K562 (cell line): ENCODE data around the gene MAP3K15. TPM values are rescaled to one million over a fixed set of nuclear protein-coding genes. Genes with fewer than 3 reads are reported as not detected.

Experiments
- ATAC-seq: fragments of 200-7000 bp; cut with Tn5 transposase; 3 replicates; pipeline ENCODE4 v1.9.1; 2020; ENCODE audit warnings: moderate library complexity
- BruUV-seq: library from RNA; stranded (reverse); fragments of 400-500 nt; replicated peaks from 2 replicates; lab custom pipeline; 2021; lab: Mats Ljungman, UMichigan
- CTCF ChIA-PET: fragments of 300-600 bp; formaldehyde crosslinking; extraction: SDS; loops from one replicate; lab custom pipeline; 2021; ENCODE audit warnings: low intra/inter-chr PET ratio; lab: Yijun Ruan, JAX
- POLR2A ChIA-PET: fragments of 300-600, 350-650 bp; sonication (Branson Sonifier 250); formaldehyde crosslinking; extraction: SDS; loops from one replicate; lab custom pipeline; 2021; ENCODE audit warnings: antibody characterized with exemption, inconsistent platforms; lab: Yijun Ruan, JAX
- DNase-seq, 4 experiments: peaks; one replicate each; pipeline versions ENCODE4 v3.0.0 to v3.0.0-alpha.2; 2011 to 2018; ENCODE audit warnings: low spot score in 3 of 4, mixed read lengths in 3 of 4; ENCODE audit errors: extremely low read depth in 1 of 4
- FAIRE-seq: peaks from 2 replicates; lab custom pipeline; 2011; peaks lifted over from hg19 to GRCh38; lab: Jason Lieb, UNC
- H2AFZ ChIP-seq: 2 replicates; pipeline ENCODE4 v1.6.0; 2011; ENCODE audit warnings: low read depth, low read length, control low read depth, inconsistent platforms
- H3K27ac ChIP-seq: fragments of 200-600 bp; 3 replicates; pipeline ENCODE4 v1.8.0; 2011; ENCODE audit warnings: low read depth, mild to moderate bottlenecking, control low read depth, inconsistent platforms, low read length, moderate library complexity, mixed read lengths; ENCODE audit errors: extremely low read depth
- H3K27me3 ChIP-seq, 2 experiments: fragments of 300-600 bp in 1 of 2; 2 replicates in 1 of 2; 3 replicates in 1 of 2; pipeline versions ENCODE4 v1.6.0 to v1.8.0; 2011; ENCODE audit warnings: inconsistent platforms in 2 of 2, low read length in 2 of 2, mild to moderate bottlenecking in 1 of 2, mixed read lengths in 1 of 2, moderate library complexity in 1 of 2; ENCODE audit not compliant: control insufficient read depth in 2 of 2, insufficient read depth in 2 of 2
- H3K36me3 ChIP-seq: fragments of 300-600 bp; 3 replicates; pipeline ENCODE4 v1.8.0; 2011; ENCODE audit warnings: mild to moderate bottlenecking, low read length, inconsistent platforms; ENCODE audit not compliant: control insufficient read depth, insufficient read depth
- H3K4me1 ChIP-seq, 2 experiments: fragments of 200-600 bp in 1 of 2; replicated peaks in 1 of 2; 2 replicates in 1 of 2; 3 replicates in 1 of 2; pipeline versions ENCODE4 v1.5.1 to v1.8.0; 2011; ENCODE audit warnings: inconsistent platforms in 2 of 2, low read length in 2 of 2, mild to moderate bottlenecking in 1 of 2, mixed read lengths in 1 of 2, moderate library complexity in 1 of 2; ENCODE audit not compliant: control insufficient read depth in 2 of 2, insufficient read depth in 2 of 2
- H3K4me2 ChIP-seq: 2 replicates; pipeline ENCODE4 v1.6.1; 2011; ENCODE audit warnings: low read length, control low read depth, inconsistent platforms, mixed read lengths; ENCODE audit not compliant: insufficient read depth
- H3K4me3 ChIP-seq: fragments of 200-600 bp; sonication (generic), shearing (Covaris generic); 2 replicates; pipeline ENCODE4 v1.5.1; 2016; ENCODE audit warnings: control low read depth, inconsistent platforms
- H3K79me2 ChIP-seq: fragments of 200-600 bp; 3 replicates; pipeline ENCODE4 v1.8.0; 2011; ENCODE audit warnings: low read length, inconsistent platforms; ENCODE audit not compliant: control insufficient read depth, insufficient read depth
- H3K9ac ChIP-seq, 2 experiments: 2 replicates each; pipeline versions ENCODE4 v1.6.0 to v1.6.1; 2011; ENCODE audit warnings: low read depth in 2 of 2, low read length in 2 of 2, control low read depth in 1 of 2, inconsistent platforms in 1 of 2, mild to moderate bottlenecking in 1 of 2, mixed read lengths in 1 of 2; ENCODE audit not compliant: insufficient read depth in 1 of 2
- H3K9me1 ChIP-seq: one replicate; pipeline ENCODE4 v1.6.0; 2011; ENCODE audit warnings: inconsistent platforms, mild to moderate bottlenecking, low read length, moderate library complexity; ENCODE audit not compliant: control insufficient read depth, insufficient read depth
- H3K9me3 ChIP-seq: replicated peaks from 2 replicates; pipeline ENCODE4 v1.5.1; 2011; ENCODE audit warnings: low read depth, low read length, inconsistent platforms; ENCODE audit not compliant: control insufficient read depth, insufficient read depth
- H4K20me1 ChIP-seq: replicated peaks from 2 replicates; pipeline ENCODE4 v1.6.1; 2011; ENCODE audit warnings: low read length, inconsistent platforms, mixed read lengths; ENCODE audit not compliant: control insufficient read depth, insufficient read depth
- CEBPG ChIP-seq, 3 experiments: fragments of 200-800 bp in 1 of 3; sonication (Bioruptor generic) in 1 of 3; sonication (generic) in 1 of 3; formaldehyde crosslinking in 1 of 3; IDR thresholded peaks in 2 of 3; conservative IDR thresholded peaks in 1 of 3; 2 replicates each; pipeline versions ENCODE4 v1.6.1 to v1.8.0; 2016 to 2022; ENCODE audit warnings: missing compliant biosample characterization in 2 of 3, missing genetic modification characterization in 2 of 3, mild to moderate bottlenecking in 1 of 3, missing genetic modification reagents in 1 of 3
- KDM4B ChIP-seq, 2 experiments: fragments of 450-650 bp in 1 of 2; sonication (generic) in 1 of 2; IDR thresholded peaks; 2 replicates each; pipeline ENCODE4 v1.6.1; 2016 to 2017; ENCODE audit warnings: borderline replicate concordance in 2 of 2, antibody characterized with exemption in 1 of 2, low read depth in 1 of 2, mild to moderate bottlenecking in 1 of 2
- MEF2A ChIP-seq: IDR thresholded peaks from 2 replicates; pipeline ENCODE4 v1.6.1; 2011; ENCODE audit warnings: low read depth, mild to moderate bottlenecking, low read length, moderate library complexity; ENCODE audit not compliant: control insufficient read depth
- PHB2 ChIP-seq: fragments of 450-650 bp; IDR thresholded peaks from 2 replicates; pipeline ENCODE4 v1.6.1; 2017; ENCODE audit warnings: low read depth
- SIX5 ChIP-seq, 2 experiments: IDR thresholded peaks; 2 replicates each; pipeline ENCODE4 v1.6.1; 2011; ENCODE audit warnings: low read length in 2 of 2, borderline replicate concordance in 1 of 2, low read depth in 1 of 2, mild to moderate bottlenecking in 1 of 2, moderate library complexity in 1 of 2; ENCODE audit not compliant: insufficient read depth in 1 of 2
- SMAD2 ChIP-seq: fragments of 150-350 bp; IDR thresholded peaks from 2 replicates; pipeline ENCODE4 v1.6.1; 2014; ENCODE audit warnings: low read depth, mild to moderate bottlenecking, low read length
- SP1 ChIP-seq: sonication (generic); formaldehyde crosslinking; IDR thresholded peaks from 2 replicates; pipeline ENCODE4 v1.8.1; 2022; ENCODE audit warnings: mild to moderate bottlenecking, missing genetic modification reagents
- SP2 ChIP-seq: IDR thresholded peaks from 2 replicates; pipeline ENCODE4 v1.6.1; 2011; ENCODE audit warnings: mild to moderate bottlenecking, low read depth, low read length, moderate library complexity; ENCODE audit not compliant: poor library complexity, severe bottlenecking; ENCODE audit errors: extremely low read depth
- STAG1 ChIP-seq: sonication (generic); formaldehyde crosslinking; IDR thresholded peaks from 2 replicates; pipeline ENCODE4 v1.5.0; 2020; ENCODE audit warnings: missing genetic modification reagents, borderline replicate concordance
- ZNF384 ChIP-seq: IDR thresholded peaks from 2 replicates; pipeline ENCODE4 v1.6.1; 2012; ENCODE audit warnings: low read depth, low read length, improper control_type of control experiment
- ZNF561 ChIP-seq: fragments of 450-650 bp; formaldehyde crosslinking; conservative IDR thresholded peaks from 2 replicates; pipeline ENCODE4 v1.4.0; 2020; ENCODE audit warnings: mild to moderate bottlenecking, moderate library complexity
- WGBS: fragments of 100-300 bp; shearing (Covaris generic); methylation state at CpG from one replicate; pipeline ENCODE4 v1.1.6; 2016; ENCODE audit warnings: low coverage, mixed read lengths; ENCODE audit not compliant: insufficient coverage; ENCODE audit errors: missing lambda C conversion rate; 5-methylcytosine and 5-hydroxymethylcytosine counted together
- in situ Hi-C: fragments of 300-500 bp; cut with MboI; formaldehyde crosslinking; loops from 4 replicates; pipeline ENCODE4 v1.15.0; 2018; ENCODE audit warnings: inconsistent platforms, mixed read lengths
- intact Hi-C: fragments of 100-400 bp; cut with micrococcal nuclease; formaldehyde crosslinking; loops from 2 replicates; pipeline ENCODE4 v1.14.2; 2022
- polyA plus RNA-seq, 8 experiments: library from polyadenylated mRNA; depleted of rRNA in 4 of 8; stranded (reverse) in 5 of 8; unstranded in 3 of 8; fragments of >200 nt; fragmentation: Nextera tagmentation in 2 of 8; fragmentation: Illumina TruSeq in 1 of 8; extraction: Ambion mirVana in 2 of 8; extraction: Trizol in 1 of 8; gene quantifications; 2 replicates each; pipeline versions ENCODE4 v1.2.1 to v1.2.3, GENCODE V29; 2011 to 2014; ENCODE audit warnings: inconsistent platforms in 1 of 8, missing spikeins in 1 of 8
- total RNA-seq, 7 experiments: library from RNA; depleted of rRNA in 6 of 7; stranded (reverse); fragments of >200 nt in 6 of 7; fragmentation: Illumina TruSeq in 2 of 7; extraction: Trizol in 2 of 7; gene quantifications; 2 replicates each; pipeline versions ENCODE4 v1.2.1 to v1.2.3, GENCODE V29; 2011 to 2021; ENCODE audit warnings: low replicate concordance in 1 of 7
- TF ChIP-seq, protein P1 (sequence below): fragments of 250-450 bp; sonication (Bioruptor Pico); IDR thresholded peaks from 2 replicates; pipeline ENCODE4 v1.4.0; 2020; ENCODE audit warnings: mild to moderate bottlenecking, moderate library complexity
- TF ChIP-seq, protein P2 (sequence below): sonication (generic); formaldehyde crosslinking; IDR thresholded peaks from 2 replicates; pipeline ENCODE4 v1.8.1; 2023; ENCODE audit warnings: mild to moderate bottlenecking, missing genetic modification reagents, moderate library complexity

The MAP3K15 gene
- total and polyA plus RNA-seq, 9 of the 15 experiments (the other 6 are each of a cell fraction or from before 2014, with no cell fraction given), result 0.03 to 0.29 (median 0.14) TPM; not detected in 5

DNA sequence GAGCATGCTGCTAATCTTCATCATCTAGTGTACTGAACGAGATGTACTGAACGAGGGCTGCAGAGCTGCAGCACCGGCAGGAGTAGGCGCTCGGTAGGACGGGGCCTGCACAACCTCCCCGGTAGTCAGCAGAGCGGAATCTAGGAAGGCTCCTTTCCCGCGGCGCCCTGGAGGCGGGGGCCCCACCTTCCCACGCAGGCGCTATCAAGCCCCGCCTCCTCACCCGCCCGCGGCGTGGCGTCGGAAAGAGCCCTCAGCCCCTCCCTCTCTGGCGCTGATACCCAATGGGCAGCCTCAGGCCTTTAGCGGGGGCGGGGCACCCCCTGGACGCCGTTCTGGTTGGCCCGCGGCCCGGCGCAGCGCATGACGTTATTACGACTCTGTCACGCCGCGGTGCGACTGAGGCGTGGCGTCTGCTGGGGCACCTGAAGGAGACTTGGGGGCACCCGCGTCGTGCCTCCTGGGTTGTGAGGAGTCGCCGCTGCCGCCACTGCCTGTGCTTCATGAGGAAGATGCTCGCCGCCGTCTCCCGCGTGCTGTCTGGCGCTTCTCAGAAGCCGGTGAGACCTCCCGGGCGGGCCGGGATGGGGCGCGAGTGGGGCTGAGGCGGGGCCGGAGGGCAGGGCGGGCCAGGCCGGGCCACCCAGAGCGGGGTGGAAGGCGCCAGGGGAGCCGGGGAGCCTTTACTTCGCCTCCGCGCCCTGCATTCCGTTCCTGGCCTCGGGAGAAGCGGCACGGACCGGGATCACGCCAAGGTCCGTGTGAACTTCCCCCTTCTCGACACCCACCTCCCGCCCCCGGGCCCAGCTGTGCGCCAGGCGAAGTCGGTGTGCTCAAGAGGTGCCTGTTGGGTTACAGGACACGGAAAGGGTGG, 171.5 kb downstream of the MAP3K15 start, which contains the start of gene PDHA1 (continued):
- TF ChIP-seq SP2 (peak; percentile 44), SP1 (CRISPR knock-in tag) (peak; percentile 77), SIX5 (IDR thresholded peaks at IDR 0.05; ENCODE audit: borderline replicate concordance in 1 of 2, insufficient read depth in 1 of 2, low read depth in 1 of 2, low read length in 2 of 2) (no peak; a peak in 1 of 4 replicates), STAG1 (CRISPR knock-in tag) (no peak)

DNA sequence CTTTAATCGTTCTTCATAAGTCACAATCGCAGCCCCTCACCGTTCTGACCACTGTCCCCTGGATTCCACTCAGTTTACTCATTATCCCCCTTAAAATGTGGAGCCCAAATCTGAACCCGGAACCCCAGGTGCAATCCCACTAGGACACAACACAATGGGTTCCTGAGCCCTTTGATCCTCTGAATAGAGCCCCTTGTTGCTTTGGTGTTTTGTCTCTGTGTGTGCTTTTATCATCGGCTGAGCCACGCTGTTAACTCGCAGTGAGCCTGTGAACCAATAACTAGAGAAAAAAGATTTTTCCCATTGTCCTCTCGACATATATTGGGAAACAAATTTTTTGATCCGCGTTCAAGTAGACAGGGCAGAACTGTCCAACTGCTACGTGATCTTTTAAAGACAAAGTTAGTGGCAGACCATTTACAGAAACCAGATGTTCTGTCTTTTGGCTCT, 172.2 kb downstream of the MAP3K15 start:
- POLR2A ChIA-PET, result interaction anchor here (0.6 kb wide), 1 partner anchor 8 kb away, joined by 3 read pairs; no protein-coding TSS in a partner anchor
- H3K4me1 ChIP-seq, result peaks cover 8 to 20% of the 10 kb centered on the region in 2 experiments; a peak in 3 of 5 replicates
- BruUV-seq, result TSS peak; percentile 97
- CTCF ChIA-PET, result interaction anchor here (1.0 kb wide), 1 partner anchor 9 kb away, joined by 4 read pairs; no protein-coding TSS in a partner anchor
- H3K4me2 ChIP-seq, result peak overlapping the region; percentile 89
- no peak for FAIRE-seq
- H2AFZ ChIP-seq, result peak overlapping the region; percentile 97
- no peaks in the 10 kb centered on the region for H4K20me1 ChIP-seq
- H3K27ac ChIP-seq, result peak overlapping the region; percentile 71
- in situ Hi-C loops (no loop called here), intact Hi-C loops (no loop called here)
- H3K79me2 ChIP-seq, result peaks cover 45% of the 10 kb centered on the region
- H3K27me3 ChIP-seq, result no peaks in the 10 kb centered on the region; a peak in 1 of 5 replicates
- H3K4me3 ChIP-seq, result peak overlapping the region; percentile 82
- ATAC-seq, result peak; percentile 6
- H3K9me1 ChIP-seq, result no peaks in the 10 kb centered on the region
- 19% methylated on average over 11 of the region's 11 CpGs for WGBS
- peak in 1 of 4 experiments; percentile 17 for DNase-seq
- H3K9me3 ChIP-seq, result no peaks in the 10 kb centered on the region
- H3K36me3 ChIP-seq, result peaks cover 27% of the 10 kb centered on the region; the same call in 2 of the 3 replicates
- peak overlapping the region; percentile 66 to 88 for H3K9ac ChIP-seq
- TF ChIP-seq SMAD2, result no peak
- TF ChIP-seq, protein P1, sequence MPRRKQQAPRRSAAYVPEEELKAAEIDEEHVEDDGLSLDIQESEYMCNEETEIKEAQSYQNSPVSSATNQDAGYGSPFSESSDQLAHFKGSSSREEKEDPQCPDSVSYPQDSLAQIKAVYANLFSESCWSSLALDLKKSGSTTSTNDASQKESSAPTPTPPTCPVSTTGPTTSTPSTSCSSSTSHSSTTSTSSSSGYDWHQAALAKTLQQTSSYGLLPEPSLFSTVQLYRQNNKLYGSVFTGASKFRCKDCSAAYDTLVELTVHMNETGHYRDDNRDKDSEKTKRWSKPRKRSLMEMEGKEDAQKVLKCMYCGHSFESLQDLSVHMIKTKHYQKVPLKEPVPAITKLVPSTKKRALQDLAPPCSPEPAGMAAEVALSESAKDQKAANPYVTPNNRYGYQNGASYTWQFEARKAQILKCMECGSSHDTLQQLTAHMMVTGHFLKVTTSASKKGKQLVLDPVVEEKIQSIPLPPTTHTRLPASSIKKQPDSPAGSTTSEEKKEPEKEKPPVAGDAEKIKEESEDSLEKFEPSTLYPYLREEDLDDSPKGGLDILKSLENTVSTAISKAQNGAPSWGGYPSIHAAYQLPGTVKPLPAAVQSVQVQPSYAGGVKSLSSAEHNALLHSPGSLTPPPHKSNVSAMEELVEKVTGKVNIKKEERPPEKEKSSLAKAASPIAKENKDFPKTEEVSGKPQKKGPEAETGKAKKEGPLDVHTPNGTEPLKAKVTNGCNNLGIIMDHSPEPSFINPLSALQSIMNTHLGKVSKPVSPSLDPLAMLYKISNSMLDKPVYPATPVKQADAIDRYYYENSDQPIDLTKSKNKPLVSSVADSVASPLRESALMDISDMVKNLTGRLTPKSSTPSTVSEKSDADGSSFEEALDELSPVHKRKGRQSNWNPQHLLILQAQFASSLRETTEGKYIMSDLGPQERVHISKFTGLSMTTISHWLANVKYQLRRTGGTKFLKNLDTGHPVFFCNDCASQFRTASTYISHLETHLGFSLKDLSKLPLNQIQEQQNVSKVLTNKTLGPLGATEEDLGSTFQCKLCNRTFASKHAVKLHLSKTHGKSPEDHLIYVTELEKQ (CRISPR knock-in tag), result no peak
- TF ChIP-seq, protein P2, sequence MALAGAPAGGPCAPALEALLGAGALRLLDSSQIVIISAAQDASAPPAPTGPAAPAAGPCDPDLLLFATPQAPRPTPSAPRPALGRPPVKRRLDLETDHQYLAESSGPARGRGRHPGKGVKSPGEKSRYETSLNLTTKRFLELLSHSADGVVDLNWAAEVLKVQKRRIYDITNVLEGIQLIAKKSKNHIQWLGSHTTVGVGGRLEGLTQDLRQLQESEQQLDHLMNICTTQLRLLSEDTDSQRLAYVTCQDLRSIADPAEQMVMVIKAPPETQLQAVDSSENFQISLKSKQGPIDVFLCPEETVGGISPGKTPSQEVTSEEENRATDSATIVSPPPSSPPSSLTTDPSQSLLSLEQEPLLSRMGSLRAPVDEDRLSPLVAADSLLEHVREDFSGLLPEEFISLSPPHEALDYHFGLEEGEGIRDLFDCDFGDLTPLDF (CRISPR knock-in tag), result no peak
- no peak for TF ChIP-seq CEBPG (CRISPR knock-in tag; IDR thresholded peaks at IDR 0.05)
- TF ChIP-seq CEBPG (tag; conservative IDR thresholded peaks at IDR 0.05 in 1 of 2, IDR thresholded peaks at IDR 0.05 in 1 of 2), result 0 out of 4 replicates have a peak, but pooled peaks of 1 of the 2 experiments have one; percentile 4
- no peak for TF ChIP-seq KDM4B (IDR thresholded peaks at IDR 0.05; ENCODE audit: borderline replicate concordance in 2 of 2, low read depth in 1 of 2)
- TF ChIP-seq ZNF561, result no peak
- no peak for TF ChIP-seq MEF2A
- TF ChIP-seq ZNF384, result no peak
- no peak for TF ChIP-seq PHB2
